Fibroblast of upper back skin (primary cell): ENCODE measurements around the gene SLC6A8.
"Not testable (repeated sequence)": the region's sequence is repeated elsewhere in the genome, so short reads cannot be mapped to it uniquely, and the experiment has no call there.

ENCODE experiments used
- DNase-seq: peaks from one replicate; pipeline ENCODE4 v3.0.0-alpha.2; 2013

The SLC6A8 gene

DNA sequence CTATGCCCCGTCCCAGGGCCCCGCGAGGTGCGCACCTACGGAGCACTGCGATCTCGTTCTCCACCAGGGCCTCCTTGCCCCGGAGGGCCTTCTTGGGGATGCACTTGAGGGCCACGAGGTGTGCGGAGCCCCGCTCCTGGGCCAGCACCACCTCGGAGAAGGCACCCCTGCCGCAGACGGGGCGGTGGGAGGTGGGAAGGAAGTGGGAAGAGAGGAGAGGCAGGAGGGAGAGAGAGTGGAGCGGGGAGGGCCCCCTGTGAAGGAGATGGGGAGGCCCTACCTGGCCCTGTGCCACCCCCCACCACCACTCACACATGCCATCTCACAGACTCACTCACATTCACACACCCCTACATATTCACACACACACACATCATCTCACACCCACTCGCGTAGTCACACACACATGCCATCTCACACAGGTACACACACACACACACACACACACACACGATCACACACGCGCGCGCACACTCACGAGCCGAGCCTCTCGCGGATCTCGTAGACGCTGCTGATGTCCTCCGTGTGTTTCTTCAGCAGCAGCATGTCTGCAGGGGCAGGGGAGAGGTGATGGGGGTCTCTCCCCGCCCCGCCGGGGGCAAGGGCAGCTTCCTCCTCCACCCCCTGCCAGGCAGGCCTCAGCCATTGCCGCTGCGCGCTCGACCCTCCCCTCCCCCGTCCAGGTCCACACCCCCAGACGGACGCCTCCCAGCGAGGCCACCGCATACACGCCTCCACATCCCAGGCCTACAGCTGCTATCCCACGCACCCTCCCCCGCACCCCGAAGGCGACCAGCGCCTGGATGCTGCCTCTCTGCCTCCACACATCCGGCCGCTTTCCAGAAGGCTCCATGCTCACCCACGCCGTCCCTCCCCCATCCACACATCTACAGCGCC, 14.9 kb upstream of the SLC6A8 start:
- no peak for DNase-seq

GRCh38 chrX:153673428-153674218, 14.1 kb upstream of the SLC6A8 start, which contains the start of gene PNCK:
PNCK (minus strand) TSS chrX:153673813; CDS start chrX:153673076, 737 bp downstream.
- no peak for DNase-seq

DNA sequence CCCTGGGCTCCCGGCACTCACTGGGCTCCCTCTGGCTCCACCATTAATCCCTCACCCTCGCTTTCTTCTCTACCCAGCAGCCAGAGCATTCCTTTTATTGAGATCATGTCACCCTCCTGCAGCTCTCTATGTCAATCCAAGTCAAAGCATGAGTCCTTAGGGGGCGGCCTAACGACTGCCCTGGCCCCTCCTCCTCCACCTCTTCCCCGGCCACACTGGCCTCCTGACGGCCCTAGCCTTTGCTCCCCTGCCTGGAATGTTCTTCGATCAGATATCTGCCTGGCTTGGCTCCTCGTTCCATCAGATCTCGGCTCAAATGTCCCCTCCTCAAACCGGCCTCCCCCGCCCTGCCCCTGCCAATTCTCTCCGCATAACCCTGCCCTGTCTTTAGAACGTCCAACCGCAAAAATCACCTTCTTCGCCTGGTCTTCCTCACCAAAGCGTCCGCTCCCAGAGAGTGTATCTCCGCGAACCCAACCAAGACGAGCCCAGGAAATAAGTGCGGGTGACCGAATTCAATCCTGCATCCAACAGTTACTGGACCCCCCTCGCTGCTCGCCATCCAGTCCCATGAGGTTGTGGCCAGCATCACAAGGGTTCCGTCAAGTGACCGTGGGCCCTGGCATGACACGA, 13.4 kb upstream of the SLC6A8 start:
- no peak for DNase-seq

GRCh38 chrX:153681175-153681574, 6.6 kb upstream of the SLC6A8 start:
- no peak for DNase-seq

DNA sequence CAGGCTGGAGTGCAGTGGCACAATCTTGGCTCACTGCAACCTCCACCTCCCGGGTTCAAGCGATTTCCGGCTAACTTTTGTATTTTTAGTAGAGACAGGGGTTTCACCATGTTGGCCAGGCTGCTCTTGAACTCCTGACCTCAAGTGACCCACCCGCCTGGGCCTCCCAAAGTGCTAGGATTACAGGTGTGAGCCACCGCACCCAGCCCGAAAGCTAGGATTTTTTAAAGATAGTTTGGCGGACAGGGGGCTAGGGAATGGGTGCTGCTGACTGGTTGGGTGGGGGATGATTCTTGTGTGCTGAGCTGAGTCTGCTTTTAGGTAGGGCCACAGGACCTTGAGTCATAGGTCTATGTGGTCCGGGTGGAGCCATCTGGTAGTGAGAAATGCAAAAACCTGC, 4.2 kb upstream of the SLC6A8 start:
- not testable (repeated sequence) for DNase-seq

GRCh38 chrX:153684467-153685155, 3.1 kb upstream of the SLC6A8 start:
- DNase-seq, result no peak

GRCh38 chrX:153685156-153685536, 2.6 kb upstream of the SLC6A8 start:
- DNase-seq, result no peak

DNA sequence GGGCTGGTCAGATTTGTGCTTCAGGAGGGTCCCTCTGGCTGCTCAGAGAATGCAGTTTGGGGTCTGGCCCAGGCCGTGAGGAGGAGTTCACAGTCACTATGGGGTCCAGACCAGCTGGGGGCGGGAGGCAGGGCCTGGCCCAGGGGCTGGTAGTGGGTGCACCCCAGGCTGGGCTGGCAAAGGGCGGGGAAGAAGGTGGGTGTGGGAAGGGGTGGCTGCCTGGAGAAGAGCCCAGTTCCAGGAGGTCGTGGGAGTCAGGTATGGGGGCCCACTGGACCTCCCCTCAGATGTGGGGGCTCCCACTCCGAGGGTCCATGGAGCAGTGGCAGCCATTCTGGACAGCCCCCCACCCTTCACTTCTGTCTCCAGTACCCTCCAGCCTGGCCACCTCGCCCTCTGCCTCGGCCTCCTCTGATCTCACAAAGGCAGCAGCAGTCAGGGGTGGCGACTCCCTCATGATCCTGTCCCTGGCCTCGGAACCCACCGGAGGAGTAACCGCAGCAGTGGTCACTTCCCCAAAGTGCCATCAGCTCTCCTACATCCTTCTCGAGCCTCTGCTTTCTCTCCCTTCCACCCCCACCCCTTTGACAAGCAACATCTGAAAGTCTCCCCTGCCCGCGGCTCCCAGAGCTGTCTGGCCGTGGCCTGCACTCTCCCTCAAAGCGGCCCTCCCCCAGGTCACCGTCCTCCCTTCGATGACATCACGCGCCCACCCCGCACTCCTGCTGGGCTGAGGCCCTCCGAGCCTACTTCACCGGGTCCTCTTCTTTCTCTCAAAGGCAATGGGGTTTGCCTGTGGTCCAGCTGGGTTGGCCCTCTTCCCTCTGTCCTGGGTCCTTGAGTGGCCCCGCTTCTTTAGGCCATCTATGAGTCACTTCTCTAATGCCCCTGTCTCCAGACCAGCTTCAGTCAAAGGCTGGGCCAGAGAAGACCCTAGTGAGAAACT, 1.7 kb upstream of the SLC6A8 start:
- no peak for DNase-seq

DNA sequence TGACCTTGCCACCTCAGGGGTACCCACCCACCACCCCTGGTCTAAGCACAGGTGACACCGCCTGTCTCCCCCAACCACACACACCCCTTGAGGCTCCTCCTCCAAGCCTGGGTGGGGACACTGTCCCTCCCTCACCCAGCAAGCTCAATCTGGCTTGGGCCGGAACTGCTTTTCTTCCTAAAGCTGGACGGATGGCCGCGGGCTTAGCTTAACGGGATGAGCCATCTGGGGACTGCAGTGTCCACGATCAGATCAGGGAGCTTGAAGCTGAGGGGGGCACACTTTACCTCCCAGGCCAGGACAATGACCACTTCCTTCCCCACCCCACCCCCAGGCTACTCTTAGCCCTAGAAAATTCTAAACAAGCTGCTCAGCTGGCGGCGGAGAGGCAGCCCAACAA, 1.0 kb upstream of the SLC6A8 start:
- no peak for DNase-seq

- no peak for DNase-seq
Measured at GRCh38 chrX:153688071-153688470, 345 bp downstream of the SLC6A8 start.

DNA sequence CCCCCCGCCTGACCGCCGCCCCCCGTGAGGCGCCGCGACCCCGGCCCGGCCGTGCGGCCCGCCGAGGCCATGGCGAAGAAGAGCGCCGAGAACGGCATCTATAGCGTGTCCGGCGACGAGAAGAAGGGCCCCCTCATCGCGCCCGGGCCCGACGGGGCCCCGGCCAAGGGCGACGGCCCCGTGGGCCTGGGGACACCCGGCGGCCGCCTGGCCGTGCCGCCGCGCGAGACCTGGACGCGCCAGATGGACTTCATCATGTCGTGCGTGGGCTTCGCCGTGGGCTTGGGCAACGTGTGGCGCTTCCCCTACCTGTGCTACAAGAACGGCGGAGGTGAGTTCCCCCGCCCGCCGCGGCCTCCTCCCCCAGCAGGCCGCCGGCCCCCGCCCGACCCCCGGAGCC, 780 bp downstream of the SLC6A8 start:
- no peak for DNase-seq

DNA sequence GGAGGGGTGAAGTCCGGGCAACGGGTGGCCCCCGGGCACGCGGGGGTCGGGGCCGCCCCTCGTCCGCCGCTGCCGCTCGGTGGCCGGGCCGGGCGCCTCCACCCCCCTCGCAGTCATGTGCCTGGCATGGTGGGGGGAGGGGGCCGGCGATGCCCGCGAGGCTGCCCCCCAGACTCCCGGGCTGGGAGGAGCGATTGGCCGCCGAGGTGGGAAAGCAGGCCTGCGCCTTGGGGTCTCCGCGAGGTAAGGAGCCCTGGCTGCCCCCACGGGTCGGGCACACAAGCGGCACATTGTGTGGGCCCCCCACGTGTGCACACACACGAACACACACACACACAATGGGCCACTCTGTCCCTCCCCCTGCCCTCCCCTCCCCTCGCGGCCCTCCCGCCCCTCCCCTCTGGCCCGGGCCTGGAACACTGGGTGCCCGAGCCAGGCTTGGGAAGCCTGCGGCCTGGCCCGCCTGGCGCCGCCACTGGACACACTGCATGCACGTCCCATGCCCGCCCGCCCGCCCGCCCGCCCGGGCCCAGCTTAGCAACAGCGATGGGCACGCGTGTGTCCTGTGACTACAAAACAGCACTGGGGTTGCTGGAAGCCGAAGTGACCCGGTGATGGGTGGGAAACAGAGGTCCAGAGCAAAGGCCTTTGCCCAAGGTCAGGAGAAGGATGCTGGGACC, 1.3 kb downstream of the SLC6A8 start:
- no peak for DNase-seq

DNA sequence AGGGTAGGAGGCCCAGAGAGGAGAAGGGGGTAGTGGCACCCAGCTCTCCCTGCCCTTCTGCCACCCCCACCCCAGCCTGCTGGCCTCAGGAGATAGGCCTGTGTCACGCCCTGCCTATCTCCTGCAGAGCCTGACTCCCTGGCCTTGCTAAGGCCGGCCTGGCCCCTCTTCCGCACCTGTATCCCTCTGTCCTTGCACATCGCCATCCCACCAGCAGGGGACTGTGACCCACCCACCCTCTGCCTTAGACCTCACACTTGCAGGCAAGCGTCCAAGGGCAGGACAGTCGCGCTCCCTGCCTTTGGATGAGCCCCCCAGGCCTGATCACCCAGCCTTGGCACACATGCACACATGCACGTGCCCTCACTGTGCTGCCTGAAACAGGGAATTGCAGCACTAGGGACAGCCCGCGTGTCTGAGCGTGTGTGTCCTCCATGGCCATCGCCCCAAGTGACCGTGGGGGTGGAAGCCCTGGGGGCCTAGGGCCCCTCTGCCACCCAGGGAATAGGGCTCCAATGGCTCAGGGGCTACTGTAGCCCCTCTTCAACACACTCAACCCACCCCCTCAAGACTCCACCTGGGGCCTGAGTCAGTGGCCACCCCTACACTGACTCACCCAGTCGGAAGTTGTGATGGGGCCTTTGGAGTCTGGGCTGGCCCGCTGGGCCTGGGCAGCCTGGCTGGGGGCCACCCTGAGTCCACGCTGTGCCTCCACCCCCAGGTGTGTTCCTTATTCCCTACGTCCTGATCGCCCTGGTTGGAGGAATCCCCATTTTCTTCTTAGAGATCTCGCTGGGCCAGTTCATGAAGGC, 2.1 kb downstream of the SLC6A8 start:
- no peak for DNase-seq

- DNase-seq, result no peak
Measured at GRCh38 chrX:153690466-153690865, 2.7 kb downstream of the SLC6A8 start.

DNA sequence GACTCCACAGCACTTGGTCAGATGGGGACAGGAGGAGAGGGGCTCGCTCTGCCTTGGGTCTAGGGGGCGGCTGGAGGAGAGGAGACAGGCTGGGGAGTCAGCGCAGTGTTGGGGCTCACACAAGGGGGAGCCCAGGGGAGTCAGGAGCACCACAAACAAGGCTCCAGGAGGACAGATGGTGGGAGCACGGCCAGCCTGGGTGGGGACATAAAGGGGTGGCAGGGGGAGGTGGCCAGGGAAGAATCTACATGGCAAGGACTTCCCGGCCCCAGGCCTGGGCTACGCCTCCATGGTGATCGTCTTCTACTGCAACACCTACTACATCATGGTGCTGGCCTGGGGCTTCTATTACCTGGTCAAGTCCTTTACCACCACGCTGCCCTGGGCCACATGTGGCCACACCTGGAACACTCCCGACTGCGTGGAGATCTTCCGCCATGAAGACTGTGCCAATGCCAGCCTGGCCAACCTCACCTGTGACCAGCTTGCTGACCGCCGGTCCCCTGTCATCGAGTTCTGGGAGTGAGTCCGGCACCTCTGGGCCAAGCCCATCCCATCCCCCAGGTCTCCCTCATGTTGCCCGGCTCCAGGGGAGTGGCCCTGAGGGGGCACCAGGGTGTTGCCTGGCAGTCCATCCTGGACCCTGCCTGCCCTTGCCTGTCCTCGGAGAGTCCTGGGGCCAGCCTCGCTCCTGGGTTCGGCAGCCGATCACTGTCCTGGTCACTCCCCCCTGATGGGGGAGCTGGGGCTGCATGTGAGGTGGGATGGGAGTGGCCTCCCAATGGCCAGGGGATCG, 3.5 kb downstream of the SLC6A8 start:
- not testable (repeated sequence) for DNase-seq

GRCh38 chrX:153692003-153692402, 4.3 kb downstream of the SLC6A8 start:
- no peak for DNase-seq

DNA sequence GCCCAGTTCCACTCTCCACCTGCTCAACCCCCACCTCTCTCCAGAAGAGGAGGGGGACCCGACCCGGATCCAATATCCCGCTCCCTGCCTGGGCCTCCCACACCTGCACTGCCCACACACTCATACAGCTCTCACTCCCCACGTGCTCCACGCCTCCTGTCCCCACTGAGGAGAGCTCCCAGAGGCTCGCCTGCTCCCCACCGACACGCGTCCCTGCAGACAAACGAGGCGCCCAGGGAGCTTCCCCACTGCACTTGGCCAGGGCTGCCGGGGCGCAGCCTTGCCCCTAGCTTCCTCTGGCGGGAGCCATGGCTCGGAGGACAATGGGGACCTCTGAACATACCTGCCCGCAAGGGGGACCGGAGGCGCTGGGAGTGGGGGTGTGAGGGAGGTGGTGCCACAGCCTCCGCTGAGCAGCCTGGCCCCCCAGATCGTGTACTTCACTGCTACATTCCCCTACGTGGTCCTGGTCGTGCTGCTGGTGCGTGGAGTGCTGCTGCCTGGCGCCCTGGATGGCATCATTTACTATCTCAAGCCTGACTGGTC, 5.0 kb downstream of the SLC6A8 start:
- no peak for DNase-seq

DNA sequence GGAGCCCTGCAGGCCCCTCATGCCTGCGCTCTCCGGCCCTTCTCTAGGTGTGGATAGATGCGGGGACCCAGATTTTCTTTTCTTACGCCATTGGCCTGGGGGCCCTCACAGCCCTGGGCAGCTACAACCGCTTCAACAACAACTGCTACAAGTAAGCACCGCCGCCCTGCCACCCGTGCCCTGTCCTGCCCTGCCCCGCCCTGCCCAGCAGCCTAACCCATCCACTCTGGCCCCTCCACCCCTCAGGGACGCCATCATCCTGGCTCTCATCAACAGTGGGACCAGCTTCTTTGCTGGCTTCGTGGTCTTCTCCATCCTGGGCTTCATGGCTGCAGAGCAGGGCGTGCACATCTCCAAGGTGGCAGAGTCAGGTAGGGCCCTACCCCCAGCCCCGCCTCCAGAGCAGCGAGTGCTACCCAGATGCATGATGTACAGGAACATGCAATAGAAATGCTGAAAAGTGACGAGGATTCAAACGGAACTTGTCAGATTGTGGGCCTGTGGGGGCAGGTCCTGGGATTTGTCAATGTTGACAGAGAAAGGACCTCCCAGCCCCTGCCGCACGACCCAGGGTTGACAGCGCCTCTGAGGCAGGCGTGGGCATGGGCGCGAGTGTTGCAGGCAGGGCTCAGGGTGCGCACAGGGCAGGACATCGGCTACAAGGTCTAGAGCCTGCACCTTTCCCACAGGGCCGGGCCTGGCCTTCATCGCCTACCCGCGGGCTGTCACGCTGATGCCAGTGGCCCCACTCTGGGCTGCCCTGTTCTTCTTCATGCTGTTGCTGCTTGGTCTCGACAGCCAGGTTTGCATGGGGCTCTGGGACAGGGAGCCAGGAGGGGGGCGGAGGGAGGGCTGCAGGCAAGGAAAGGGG, 5.7 kb downstream of the SLC6A8 start:
- DNase-seq, result no peak
